ENCODE data around the gene STK4.

The STK4 gene

GRCh38 chr20:45044601-45045000 lies 78.3 kb downstream of the STK4 start:
- DNase-seq (ENCODE audit: low read depth in 1 of 2, low spot score in 1 of 2) = no peak
- no peak overlapping the region for H3K27ac ChIP-seq (replicated peaks)
- H3K4me3 ChIP-seq (replicated peaks; ENCODE audit: insufficient read depth, low read length) = no peak overlapping the region
- no peak for TF ChIP-seq POLR2AphosphoS5 (IDR thresholded peaks at IDR 0.05; ENCODE audit: low read depth)
- no peak for TF ChIP-seq CTCF (IDR thresholded peaks at IDR 0.05; ENCODE audit: insufficient read depth, low read length)
- TF ChIP-seq REST (IDR thresholded peaks at IDR 0.05; ENCODE audit: insufficient replicate concordance, low read depth) = no peak
- no peak for TF ChIP-seq GABPA (IDR thresholded peaks at IDR 0.05; ENCODE audit: low read depth)
- TF ChIP-seq SPI1 (IDR thresholded peaks at IDR 0.05; ENCODE audit: borderline replicate concordance, low read depth) = no peak
- H3K27me3 ChIP-seq (ENCODE audit: insufficient read depth, poor library complexity, severe bottlenecking) = no peaks in the 10 kb centered on the region

DNA sequence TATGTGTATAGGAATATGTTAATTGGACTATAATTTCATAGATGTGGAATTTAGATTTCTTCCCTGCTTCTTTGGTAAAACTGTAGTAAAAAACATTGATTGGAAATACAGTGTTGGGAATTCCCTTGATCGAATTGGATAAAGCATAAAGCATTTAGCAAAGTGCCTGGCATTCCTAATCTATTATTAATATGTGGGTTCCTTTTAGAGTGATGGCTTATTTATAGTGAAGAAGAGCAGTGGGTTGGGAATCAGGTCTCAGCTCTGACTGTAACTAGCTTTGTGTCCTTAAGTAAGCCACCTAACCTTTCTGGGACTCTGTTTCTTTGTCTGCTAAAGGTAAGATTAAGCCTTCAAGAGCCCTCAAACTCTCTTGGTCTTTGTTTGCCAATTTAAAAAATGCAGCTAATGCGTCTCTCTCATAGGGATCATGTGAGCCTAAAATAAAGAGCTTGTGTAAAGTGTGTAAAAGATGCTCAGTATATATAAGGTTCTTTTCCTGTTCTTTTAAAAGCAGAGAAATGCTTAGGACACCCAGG lies 81.3 kb downstream of the STK4 start:
- TF ChIP-seq POLR2AphosphoS5 (IDR thresholded peaks at IDR 0.05; ENCODE audit: low read depth) = no peak
- no peak for TF ChIP-seq SPI1 (IDR thresholded peaks at IDR 0.05; ENCODE audit: borderline replicate concordance, low read depth)
- no peak for TF ChIP-seq GABPA (IDR thresholded peaks at IDR 0.05; ENCODE audit: low read depth)
- TF ChIP-seq CTCF (IDR thresholded peaks at IDR 0.05; ENCODE audit: insufficient read depth, low read length) = no peak
- no peak for TF ChIP-seq REST (IDR thresholded peaks at IDR 0.05; ENCODE audit: insufficient replicate concordance, low read depth)
- Histone ChIP-seq H3K27ac (replicated peaks) (no peak overlapping the region), H3K4me3 (replicated peaks; ENCODE audit: insufficient read depth, low read length) (no peak overlapping the region), H3K27me3 (ENCODE audit: insufficient read depth, poor library complexity, severe bottlenecking) (no peaks in the 10 kb centered on the region)
- DNase-seq (ENCODE audit: low read depth in 1 of 2, low spot score in 1 of 2) = no peak

- DNase-seq (ENCODE audit: low read depth in 1 of 2, low spot score in 1 of 2) = no peak
- no peak overlapping the region for H3K4me3 ChIP-seq (replicated peaks; ENCODE audit: insufficient read depth, low read length)
- no peaks in the 10 kb centered on the region for H3K27me3 ChIP-seq (ENCODE audit: insufficient read depth, poor library complexity, severe bottlenecking)
- H3K27ac ChIP-seq (replicated peaks) = no peak overlapping the region
- TF ChIP-seq SPI1 (IDR thresholded peaks at IDR 0.05; ENCODE audit: borderline replicate concordance, low read depth) (no peak), POLR2AphosphoS5 (IDR thresholded peaks at IDR 0.05; ENCODE audit: low read depth) (no peak), GABPA (IDR thresholded peaks at IDR 0.05; ENCODE audit: low read depth) (no peak), REST (IDR thresholded peaks at IDR 0.05; ENCODE audit: insufficient replicate concordance, low read depth) (no peak), CTCF (IDR thresholded peaks at IDR 0.05; ENCODE audit: insufficient read depth, low read length) (no peak)
Measured at GRCh38 chr20:45049438-45049837, 83.1 kb downstream of the STK4 start.

All from HL-60 (cell line).